GM10847 (cell line): ENCODE measurements around the gene PIP5KL1.

Experiments used
- POLR2A ChIP-seq: IDR thresholded peaks from 2 replicates; pipeline ENCODE4 v1.6.1; 2011; ENCODE audit not compliant: insufficient read length; ENCODE audit errors: extremely low read depth

Gene PIP5KL1

DNA sequence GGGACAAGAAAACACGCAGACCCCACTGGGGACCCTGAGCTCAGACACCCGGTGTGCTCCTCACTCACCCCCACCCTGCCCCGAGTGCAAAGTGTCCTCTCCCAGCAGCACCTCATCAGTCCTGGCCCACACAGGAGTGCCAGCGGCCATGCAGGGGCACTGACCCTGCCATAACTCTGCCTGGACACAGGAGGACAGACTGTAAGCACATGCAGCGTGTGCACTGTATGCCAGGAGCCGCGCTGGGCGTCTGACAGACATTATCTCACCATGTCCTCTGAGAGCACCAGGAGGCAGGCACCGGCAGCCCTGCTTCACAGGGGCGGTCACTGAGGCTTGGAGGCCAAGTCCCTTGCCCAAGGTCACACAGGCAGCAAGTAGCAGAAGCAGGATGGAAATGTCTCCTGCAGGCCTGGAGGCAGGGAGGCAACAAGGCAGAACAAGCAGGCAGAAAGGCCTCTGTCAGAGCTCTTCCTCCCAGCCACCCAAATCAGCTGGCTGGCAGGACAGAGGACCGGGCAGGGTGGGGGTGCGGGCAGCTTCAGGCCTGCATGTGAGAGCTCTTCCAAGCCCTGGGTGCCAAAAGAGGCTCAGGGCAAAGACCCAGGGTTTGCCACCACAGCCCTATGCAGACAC, 41.8 kb upstream of the PIP5KL1 start:
- TF ChIP-seq POLR2A: no peak

DNA sequence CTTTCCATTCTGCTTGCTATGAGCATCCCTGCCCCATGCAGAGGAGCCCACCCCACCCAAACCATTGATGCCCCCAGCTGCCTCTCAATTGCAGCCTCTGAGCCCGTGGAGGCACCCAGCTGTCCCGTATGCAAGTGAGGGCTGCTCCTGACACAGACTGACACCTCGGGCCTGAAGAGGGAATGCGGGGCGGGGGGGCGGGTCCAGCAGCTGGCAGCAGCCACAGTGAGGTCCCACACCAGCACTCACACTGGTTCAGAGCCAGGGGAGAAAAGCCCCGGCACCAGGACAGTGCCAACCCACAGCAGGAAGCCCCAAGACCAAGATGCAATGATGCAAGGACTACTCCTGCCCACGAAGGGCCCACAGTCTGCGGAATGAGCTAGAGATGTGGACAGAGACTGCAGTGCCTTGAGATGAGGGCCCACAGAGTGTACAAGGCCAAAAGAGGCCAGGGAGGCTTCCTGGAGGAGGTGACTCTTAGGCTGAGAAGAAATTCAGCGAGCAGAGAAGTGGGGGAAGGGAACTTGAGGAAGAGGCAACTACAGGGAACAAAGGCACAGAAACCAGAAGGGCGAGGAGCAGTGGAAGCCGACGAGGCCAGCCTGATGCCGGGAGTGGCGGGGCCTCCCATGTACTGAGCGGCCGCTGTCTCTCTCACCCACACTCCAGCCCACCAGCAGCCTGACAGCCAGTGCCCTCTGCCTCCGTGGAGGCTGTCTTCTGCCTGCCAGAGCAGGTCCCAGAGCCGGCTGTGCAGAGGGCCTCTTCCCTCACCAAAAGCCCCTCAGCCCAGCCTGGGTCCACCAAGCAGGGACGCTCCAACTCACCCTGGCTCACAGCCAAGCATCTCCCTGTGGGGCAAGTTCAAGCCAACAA, 41.0 kb upstream of the PIP5KL1 start:
- no peak for TF ChIP-seq POLR2A

DNA sequence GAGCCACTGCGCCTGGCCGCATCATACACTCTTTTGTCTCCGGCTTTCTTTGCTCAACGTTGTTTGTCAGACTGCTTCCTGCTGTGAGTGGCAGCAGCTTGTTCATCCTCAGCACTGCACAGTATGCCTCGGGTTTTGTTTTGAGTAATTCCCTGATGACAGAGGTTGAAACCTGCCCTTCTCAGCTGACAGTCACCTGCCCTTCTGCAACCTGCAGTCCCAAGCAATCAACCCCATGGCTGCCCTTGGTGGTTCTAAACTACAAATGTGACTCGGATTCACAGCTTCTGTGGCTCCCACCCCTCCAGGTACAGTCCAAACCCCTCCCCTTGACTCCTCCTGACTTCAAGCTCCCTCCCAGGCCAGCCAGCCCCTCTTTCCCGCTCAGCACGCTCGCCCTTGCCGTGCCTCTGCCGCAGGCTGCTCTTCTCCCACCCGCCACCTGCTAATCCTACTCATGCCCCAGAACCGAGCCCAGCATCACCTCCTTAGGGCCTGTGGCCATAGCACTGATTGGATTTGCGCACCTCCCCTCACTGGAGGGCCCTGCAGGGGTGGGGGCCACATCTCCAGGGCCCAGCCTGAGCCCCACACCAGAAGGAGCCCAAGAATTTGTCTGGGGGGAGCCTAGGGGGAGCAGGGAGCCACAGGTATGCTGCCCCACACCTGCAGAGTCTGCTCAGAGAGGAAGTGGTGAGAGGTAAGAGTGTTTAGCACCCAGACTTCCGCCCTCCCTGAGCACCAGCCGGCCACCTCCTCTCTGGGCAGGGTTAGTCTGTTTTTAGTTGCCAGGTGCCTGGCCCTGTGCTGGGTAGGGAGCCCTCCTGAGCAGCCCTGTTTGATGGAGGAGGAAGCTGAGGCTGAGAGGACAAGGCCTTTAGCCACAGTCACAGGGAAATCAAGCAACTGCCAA, 40.1 kb upstream of the PIP5KL1 start:
- TF ChIP-seq POLR2A: no peak

- TF ChIP-seq POLR2A: no peak
Measured at GRCh38 chr9:127968700-127969383, 38.3 kb upstream of the PIP5KL1 start.

DNA sequence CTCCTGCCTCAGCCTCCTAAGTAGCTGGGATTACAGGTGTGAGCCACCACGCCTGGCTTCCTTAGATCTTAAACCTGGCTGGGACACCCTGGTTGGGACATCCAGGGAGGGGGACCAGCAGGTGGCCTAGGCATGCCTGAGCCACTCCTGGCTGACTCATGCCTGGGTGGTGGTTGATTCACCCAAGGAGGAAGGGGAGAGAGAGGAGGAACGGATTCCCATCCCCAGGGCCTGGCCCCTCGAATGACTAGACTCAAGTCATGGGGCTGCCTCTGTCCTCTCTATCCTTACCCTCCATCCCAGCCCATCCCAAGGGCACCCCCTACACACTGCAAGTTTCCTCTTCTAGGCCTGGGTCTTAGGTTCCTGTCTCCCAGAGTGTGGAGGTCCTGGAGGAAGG, 37.5 kb upstream of the PIP5KL1 start:
- TF ChIP-seq POLR2A: no peak

- no peak for TF ChIP-seq POLR2A
Measured at GRCh38 chr9:127967151-127967809, 36.7 kb upstream of the PIP5KL1 start.

- no peak for TF ChIP-seq POLR2A
Measured at GRCh38 chr9:127966416-127967150, 36.0 kb upstream of the PIP5KL1 start.

GRCh38 chr9:127965953-127966352, 35.4 kb upstream of the PIP5KL1 start:
- TF ChIP-seq POLR2A: no peak

DNA sequence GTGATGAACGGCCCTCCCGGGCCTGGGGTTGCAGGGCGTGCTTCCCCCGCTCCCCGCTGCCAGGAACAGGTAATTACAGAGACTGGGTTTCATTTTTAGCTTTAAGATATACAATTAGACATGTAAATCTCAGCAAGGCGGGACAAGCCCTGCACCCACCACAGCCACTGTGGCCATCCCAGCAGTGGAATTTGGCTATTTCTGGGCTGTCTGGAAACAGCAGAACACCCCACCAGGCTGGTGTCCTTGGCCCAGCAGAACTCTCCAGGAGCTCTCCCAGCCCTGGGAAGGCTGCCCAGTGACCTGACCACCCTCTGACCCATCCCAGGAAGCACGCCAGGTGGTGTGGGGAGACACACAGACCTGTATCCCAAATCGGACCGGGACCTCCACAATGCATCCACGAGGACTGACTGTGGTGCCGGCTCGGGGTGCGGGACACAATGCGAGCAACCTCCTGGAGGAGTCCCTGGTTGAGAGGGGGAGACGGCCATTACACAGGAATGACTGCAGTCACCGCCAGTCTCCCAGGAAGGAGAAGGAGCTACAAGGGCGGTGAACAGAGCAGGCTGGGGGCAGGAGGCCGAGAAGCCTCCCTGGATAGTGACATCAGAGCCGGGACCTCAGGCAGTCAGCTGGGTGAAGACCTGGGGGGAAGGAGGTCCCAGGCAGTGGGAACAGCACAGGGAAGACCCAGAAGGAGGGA, 32.9 kb upstream of the PIP5KL1 start:
- no peak for TF ChIP-seq POLR2A

GRCh38 chr9:127963041-127963358, 32.4 kb upstream of the PIP5KL1 start:
- no peak for TF ChIP-seq POLR2A

GRCh38 chr9:127962278-127962677, 31.7 kb upstream of the PIP5KL1 start:
- TF ChIP-seq POLR2A: no peak

- TF ChIP-seq POLR2A: no peak
Measured at GRCh38 chr9:127961613-127962155, 31.1 kb upstream of the PIP5KL1 start.

GRCh38 chr9:127961155-127961490, 30.5 kb upstream of the PIP5KL1 start:
- TF ChIP-seq POLR2A: no peak
